NCI-H69 (cell line): ENCODE measurements around the gene ZNF503.
A peak's percentile ranks its signal among the peaks of the same experiment; 100 is the strongest.

Experiments
- DNase-seq: peaks from one replicate; lab custom pipeline; 2025; lab: John Stamatoyannopoulos, UW

Gene ZNF503

GRCh38 chr10:75353183-75353582, 48.4 kb downstream of the ZNF503 start:
- no peak for DNase-seq

DNA sequence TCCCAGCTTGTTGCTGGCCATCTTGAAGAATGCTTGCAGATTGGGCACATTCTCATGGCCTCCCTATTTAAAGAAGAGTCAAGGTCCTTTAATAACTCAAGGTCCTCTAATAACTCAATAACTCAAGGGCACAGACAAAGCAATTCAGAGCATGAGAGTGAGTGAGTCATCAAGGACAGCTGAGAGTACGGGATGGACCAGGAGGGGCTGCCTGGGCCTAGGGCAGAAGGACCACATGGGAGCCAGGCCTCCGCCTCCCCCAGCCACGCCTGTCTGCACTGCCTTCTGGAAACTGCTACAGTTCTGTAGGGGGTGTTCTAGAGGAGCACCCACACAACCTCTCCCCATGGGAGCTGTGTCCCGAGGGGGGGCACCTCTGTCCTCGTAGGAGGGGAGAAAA, 48.9 kb downstream of the ZNF503 start:
- peak; percentile 11 for DNase-seq

- no peak for DNase-seq
Observed at GRCh38 chr10:75351637-75352036, 49.9 kb downstream of the ZNF503 start.

- no peak for DNase-seq
Observed at GRCh38 chr10:75350791-75351190, 50.8 kb downstream of the ZNF503 start.
